Fibroblast of lung (primary cell): ENCODE measurements around the gene CD109. TPM values are rescaled to one million over a fixed set of nuclear protein-coding genes. Genes with fewer than 3 reads are reported as not detected.

Experiments used
- DNase-seq, 2 donors: peaks; one replicate each; pipeline versions ENCODE4 v3.0.0 to v3.0.0-alpha.2; 2010; ENCODE audit warnings: low read depth in 2 of 2
- H2AFZ ChIP-seq: 2 replicates; pipeline ENCODE4 v1.5.1; 2012; ENCODE audit warnings: low read length, control low read depth, inconsistent platforms
- H3K27ac ChIP-seq: 2 replicates; pipeline ENCODE4 v1.5.1; 2011; ENCODE audit warnings: low read length, control low read depth; ENCODE audit not compliant: insufficient read depth
- H3K27me3 ChIP-seq: 2 replicates; pipeline ENCODE4 v1.5.1; 2011; ENCODE audit warnings: mild to moderate bottlenecking, low read length; ENCODE audit not compliant: control insufficient read depth, insufficient read depth
- H3K36me3 ChIP-seq: 2 replicates; pipeline ENCODE4 v1.5.1; 2011; ENCODE audit warnings: low read length; ENCODE audit not compliant: control insufficient read depth, insufficient read depth
- H3K4me1 ChIP-seq: 2 replicates; pipeline ENCODE4 v1.5.1; 2011; ENCODE audit warnings: low read length; ENCODE audit not compliant: control insufficient read depth, insufficient read depth; ENCODE audit errors: extremely low read depth
- H3K4me2 ChIP-seq: 2 replicates; pipeline ENCODE4 v1.5.1; 2011; ENCODE audit warnings: low read length, control low read depth; ENCODE audit not compliant: insufficient read depth; ENCODE audit errors: extremely low read depth
- H3K4me3 ChIP-seq, 4 experiments: fragments of 200-600 bp in 1 of 4; sonication (generic) in 1 of 4; replicated peaks in 1 of 4; 2 replicates each; pipeline ENCODE4 v1.5.1; 2011 to 2016; ENCODE audit warnings: low read length in 4 of 4, low read depth in 3 of 4, mild to moderate bottlenecking in 3 of 4, control low read depth in 2 of 4, inconsistent platforms in 1 of 4, mixed read lengths in 1 of 4; ENCODE audit not compliant: insufficient read depth in 1 of 4; ENCODE audit errors: control extremely low read depth in 1 of 4
- H3K79me2 ChIP-seq: 2 replicates; pipeline ENCODE4 v1.5.1; 2012; ENCODE audit warnings: mild to moderate bottlenecking, low read length, inconsistent platforms; ENCODE audit not compliant: control insufficient read depth, insufficient read depth
- H3K9ac ChIP-seq: 2 replicates; pipeline ENCODE4 v1.5.1; 2011; ENCODE audit warnings: mild to moderate bottlenecking, low read length, control low read depth; ENCODE audit not compliant: insufficient read depth
- H3K9me3 ChIP-seq: 2 replicates; pipeline ENCODE4 v1.5.1; 2012; ENCODE audit warnings: low read depth, low read length; ENCODE audit not compliant: control insufficient read depth, insufficient read depth
- H4K20me1 ChIP-seq: 2 replicates; pipeline ENCODE4 v1.5.1; 2011; ENCODE audit warnings: low read length; ENCODE audit not compliant: control insufficient read depth, insufficient read depth; ENCODE audit errors: extremely low read depth
- EZH2 ChIP-seq: IDR thresholded peaks from 2 replicates; pipeline ENCODE4 v1.5.1; 2012; ENCODE audit warnings: low read length, control low read depth, mild to moderate bottlenecking; ENCODE audit errors: missing control alignments
- polyA plus RNA-seq, 2 donors: library from polyadenylated mRNA; depleted of rRNA in 1 of 2; stranded (reverse) in 1 of 2; unstranded in 1 of 2; fragments of >200 nt; gene quantifications; 2 replicates each; pipeline ENCODE4 v1.2.1, GENCODE V29; 2011 to 2012; ENCODE audit warnings: missing spikeins in 1 of 2
- total RNA-seq: library from RNA; depleted of rRNA; stranded (reverse); fragments of >200 nt; gene quantifications from 2 replicates; pipeline ENCODE4 v1.2.1, GENCODE V29; 2014
- TF ChIP-seq, protein P1 (sequence below), 2 donors: IDR thresholded peaks in 1 of 2; conservative IDR thresholded peaks in 1 of 2; 1 replicate in 1 of 2; 2 replicates in 1 of 2; pipeline ENCODE4 v1.5.1; 2011 to 2012; ENCODE audit warnings: low read length in 2 of 2, control low read depth in 1 of 2, inconsistent platforms in 1 of 2, low read depth in 1 of 2, mild to moderate bottlenecking in 1 of 2

The CD109 gene
- total and polyA plus RNA-seq, 2 donors (not counting 1 experiment from before 2014, with no cell fraction given), result 48.4 to 51.2 TPM

DNA sequence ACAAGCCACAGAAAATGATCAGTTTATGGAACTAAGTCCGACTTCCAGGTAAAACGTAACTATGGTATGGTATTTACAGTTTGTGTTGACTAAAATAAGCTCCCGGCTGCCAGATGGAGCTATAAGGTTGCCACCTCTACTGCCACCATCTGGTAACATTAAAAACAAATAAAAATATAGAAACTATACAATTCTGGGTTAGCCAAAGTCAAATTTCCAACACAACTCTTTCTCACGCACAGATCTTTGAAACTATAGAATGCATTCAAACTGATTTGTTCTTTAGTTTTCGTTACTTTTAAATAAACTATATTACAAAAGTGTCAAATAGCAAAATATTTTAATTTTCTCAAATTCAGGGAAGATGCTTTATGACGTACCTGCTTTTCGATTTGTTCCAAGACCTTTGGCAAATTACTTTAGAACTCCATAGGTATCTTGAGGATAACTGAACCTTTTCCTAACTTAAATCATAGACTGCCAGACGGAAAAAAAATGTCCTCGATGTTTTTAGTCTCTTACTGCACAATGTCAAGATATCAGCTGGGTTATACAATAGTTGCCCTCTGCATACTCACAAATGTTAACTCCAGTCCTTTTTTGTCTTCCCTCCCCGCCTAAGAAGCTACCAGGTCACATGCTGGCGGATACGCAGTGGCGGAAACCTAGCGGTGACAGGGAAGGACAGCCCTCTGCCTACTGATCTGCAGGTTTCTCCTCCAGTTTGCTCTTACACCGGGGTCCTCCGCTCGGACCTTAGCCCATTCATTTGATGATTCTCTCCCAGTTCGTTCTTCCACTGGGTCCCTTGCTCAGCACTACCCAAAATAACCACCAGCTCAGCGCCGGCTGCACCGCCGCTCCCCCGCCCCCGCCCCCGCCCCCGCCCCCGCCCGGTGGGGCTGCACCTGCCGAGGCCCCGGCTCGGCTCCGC lies 43.1 kb upstream of the CD109 start:
- Histone ChIP-seq H3K4me2 (peak overlapping the region; percentile 90), H3K79me2 (peaks cover 7% of the 10 kb centered on the region), H3K9me3 (no peaks in the 10 kb centered on the region), H3K4me3 (peak overlapping the region; percentile 75 to 97 (median 96)), H3K27ac (peak overlapping the region; percentile 71), H4K20me1 (no peaks in the 10 kb centered on the region), H3K27me3 (no peaks in the 10 kb centered on the region), H3K9ac (peak overlapping the region; percentile 95), H3K36me3 (no peaks in the 10 kb centered on the region), H3K4me1 (no peaks in the 10 kb centered on the region), H2AFZ (peak overlapping the region; percentile 91)
- TF ChIP-seq EZH2, result no peak
- TF ChIP-seq, protein P1, sequence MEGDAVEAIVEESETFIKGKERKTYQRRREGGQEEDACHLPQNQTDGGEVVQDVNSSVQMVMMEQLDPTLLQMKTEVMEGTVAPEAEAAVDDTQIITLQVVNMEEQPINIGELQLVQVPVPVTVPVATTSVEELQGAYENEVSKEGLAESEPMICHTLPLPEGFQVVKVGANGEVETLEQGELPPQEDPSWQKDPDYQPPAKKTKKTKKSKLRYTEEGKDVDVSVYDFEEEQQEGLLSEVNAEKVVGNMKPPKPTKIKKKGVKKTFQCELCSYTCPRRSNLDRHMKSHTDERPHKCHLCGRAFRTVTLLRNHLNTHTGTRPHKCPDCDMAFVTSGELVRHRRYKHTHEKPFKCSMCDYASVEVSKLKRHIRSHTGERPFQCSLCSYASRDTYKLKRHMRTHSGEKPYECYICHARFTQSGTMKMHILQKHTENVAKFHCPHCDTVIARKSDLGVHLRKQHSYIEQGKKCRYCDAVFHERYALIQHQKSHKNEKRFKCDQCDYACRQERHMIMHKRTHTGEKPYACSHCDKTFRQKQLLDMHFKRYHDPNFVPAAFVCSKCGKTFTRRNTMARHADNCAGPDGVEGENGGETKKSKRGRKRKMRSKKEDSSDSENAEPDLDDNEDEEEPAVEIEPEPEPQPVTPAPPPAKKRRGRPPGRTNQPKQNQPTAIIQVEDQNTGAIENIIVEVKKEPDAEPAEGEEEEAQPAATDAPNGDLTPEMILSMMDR (conservative IDR thresholded peaks at IDR 0.05 in 1 of 2, IDR thresholded peaks at IDR 0.05 in 1 of 2; ENCODE audit: low read depth in 1 of 2, low read length in 2 of 2), result peak; percentile 34 to 39
- peak; percentile 36 to 40 for DNase-seq

DNA sequence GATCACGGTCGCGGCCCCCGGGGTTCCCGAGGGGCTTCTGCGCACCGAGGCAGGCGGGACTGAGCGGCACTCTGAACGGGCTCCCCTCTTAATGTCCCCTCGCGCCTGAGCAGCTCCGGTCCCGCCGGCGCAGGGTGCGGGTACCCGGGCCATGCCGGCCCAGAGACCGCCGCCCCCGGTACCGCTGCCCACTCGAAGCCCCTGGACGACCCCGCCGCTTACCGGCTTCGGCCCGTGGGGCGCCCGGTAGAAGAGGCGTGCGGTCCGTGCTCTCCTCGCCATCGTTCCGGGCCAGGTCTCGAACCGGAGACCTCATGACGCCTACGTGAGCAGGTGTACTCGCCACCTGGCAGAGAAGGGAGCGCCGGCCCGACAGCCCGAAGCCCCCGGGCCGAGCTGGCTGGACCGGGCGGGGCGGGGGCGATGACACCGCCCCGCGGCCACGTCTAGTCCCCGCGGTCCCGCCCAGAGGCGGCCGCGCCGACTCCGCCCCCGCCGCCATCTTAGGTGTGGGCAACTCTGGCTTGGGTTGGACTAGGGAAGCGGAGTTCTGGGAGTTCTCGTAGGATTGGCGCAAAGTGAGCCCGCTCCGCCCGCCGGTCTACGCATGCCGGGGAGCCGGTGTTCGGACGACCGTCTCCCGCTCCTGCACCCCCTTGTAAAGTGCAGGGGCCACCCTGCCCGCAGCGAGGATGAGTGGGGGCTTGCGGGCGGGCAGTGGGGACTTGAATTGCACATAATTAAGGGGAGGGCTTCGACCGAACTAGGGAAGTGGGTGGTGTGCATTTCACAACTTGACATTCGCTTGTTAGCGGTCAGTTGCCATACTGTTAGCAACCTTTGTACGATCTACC lies 42.2 kb upstream of the CD109 start, which contains the start of gene SLC17A5:
Gene SLC17A5 (minus strand): TSS at position 422 of the 854 bp plus-strand sequence. CDS start 106 bp downstream, at position 316.
- Histone ChIP-seq H3K27me3 (no peaks in the 10 kb centered on the region), H3K4me2 (peak within 1 kb of the TSS; percentile 90), H3K9me3 (no peaks in the 10 kb centered on the region), H3K79me2 (peaks cover 7% of the 10 kb centered on the region), H3K27ac (peak within 1 kb of the TSS; percentile 71), H2AFZ (peak within 1 kb of the TSS; percentile 91), H4K20me1 (no peaks in the 10 kb centered on the region), H3K9ac (peak within 1 kb of the TSS; percentile 95), H3K4me3 (peak within 1 kb of the TSS; percentile 75 to 97 (median 96)), H3K36me3 (no peaks in the 10 kb centered on the region), H3K4me1 (no peaks in the 10 kb centered on the region)
- peak; percentile 91 to 93 for DNase-seq
- TF ChIP-seq EZH2, result no peak
- TF ChIP-seq, protein P1 (conservative IDR thresholded peaks at IDR 0.05 in 1 of 2, IDR thresholded peaks at IDR 0.05 in 1 of 2; ENCODE audit: low read depth in 1 of 2, low read length in 2 of 2), result no peak
